ENCODE results near the gene KRT2. TPM values are rescaled to one million over a fixed set of nuclear protein-coding genes. Genes with fewer than 3 reads are reported as not detected.

The KRT2 gene
- total and polyA plus RNA-seq, 2 experiments from 2014 or later: not detected

DNA sequence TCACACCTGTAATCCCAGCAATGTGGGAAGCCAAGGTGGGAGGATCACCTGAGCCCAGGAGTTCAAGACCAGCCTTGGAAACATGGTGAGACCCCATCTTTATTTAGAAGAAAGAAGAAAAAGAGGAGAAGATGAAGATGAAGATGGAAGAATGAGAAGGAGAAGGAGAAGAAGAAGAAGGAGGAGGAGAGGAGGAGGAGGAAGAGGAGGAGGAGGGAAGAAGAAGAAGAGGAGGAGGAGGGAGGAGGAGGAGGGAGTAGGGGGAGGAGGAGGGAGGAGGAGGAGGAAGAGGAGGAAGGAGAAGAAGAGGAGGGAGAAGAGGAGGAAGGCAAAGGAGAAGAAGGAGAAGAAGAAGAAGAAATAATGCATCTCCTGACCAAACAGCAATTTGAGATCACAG lies 37.2 kb upstream of the KRT2 start:
- no peaks in the 10 kb centered on the region for H3K9me3 ChIP-seq (ENCODE audit: low read depth)
- TF ChIP-seq, protein P1, sequence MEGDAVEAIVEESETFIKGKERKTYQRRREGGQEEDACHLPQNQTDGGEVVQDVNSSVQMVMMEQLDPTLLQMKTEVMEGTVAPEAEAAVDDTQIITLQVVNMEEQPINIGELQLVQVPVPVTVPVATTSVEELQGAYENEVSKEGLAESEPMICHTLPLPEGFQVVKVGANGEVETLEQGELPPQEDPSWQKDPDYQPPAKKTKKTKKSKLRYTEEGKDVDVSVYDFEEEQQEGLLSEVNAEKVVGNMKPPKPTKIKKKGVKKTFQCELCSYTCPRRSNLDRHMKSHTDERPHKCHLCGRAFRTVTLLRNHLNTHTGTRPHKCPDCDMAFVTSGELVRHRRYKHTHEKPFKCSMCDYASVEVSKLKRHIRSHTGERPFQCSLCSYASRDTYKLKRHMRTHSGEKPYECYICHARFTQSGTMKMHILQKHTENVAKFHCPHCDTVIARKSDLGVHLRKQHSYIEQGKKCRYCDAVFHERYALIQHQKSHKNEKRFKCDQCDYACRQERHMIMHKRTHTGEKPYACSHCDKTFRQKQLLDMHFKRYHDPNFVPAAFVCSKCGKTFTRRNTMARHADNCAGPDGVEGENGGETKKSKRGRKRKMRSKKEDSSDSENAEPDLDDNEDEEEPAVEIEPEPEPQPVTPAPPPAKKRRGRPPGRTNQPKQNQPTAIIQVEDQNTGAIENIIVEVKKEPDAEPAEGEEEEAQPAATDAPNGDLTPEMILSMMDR (IDR thresholded peaks at IDR 0.05; ENCODE audit: poor library complexity): no peak
- no peak for TF ChIP-seq EZH2phosphoT487 (IDR thresholded peaks at IDR 0.05; ENCODE audit: low read depth, severe bottlenecking, unreplicated experiment)
- TF ChIP-seq EZH2 (IDR thresholded peaks at IDR 0.05; ENCODE audit: borderline replicate concordance): no peak
- no peak overlapping the region for H3K4me2 ChIP-seq
- no peaks in the 10 kb centered on the region for H3K9me2 ChIP-seq (replicated peaks; ENCODE audit: insufficient read depth)
- no peak overlapping the region for H3K27ac ChIP-seq
- H3K79me2 ChIP-seq: no peaks in the 10 kb centered on the region
- H3K4me1 ChIP-seq (ENCODE audit: insufficient read depth): peaks cover 10% of the 10 kb centered on the region
- H3K27me3 ChIP-seq: peaks cover 66% of the 10 kb centered on the region
- H3K4me3 ChIP-seq: no peak overlapping the region
- no peak overlapping the region for H2AFZ ChIP-seq
- H3K36me3 ChIP-seq (replicated peaks; ENCODE audit: insufficient read depth, low read depth): no peaks in the 10 kb centered on the region
- DNase-seq (ENCODE audit: low spot score): no peak
- no peaks in the 10 kb centered on the region for H4K20me1 ChIP-seq (ENCODE audit: insufficient read depth, poor library complexity, severe bottlenecking)

DNA sequence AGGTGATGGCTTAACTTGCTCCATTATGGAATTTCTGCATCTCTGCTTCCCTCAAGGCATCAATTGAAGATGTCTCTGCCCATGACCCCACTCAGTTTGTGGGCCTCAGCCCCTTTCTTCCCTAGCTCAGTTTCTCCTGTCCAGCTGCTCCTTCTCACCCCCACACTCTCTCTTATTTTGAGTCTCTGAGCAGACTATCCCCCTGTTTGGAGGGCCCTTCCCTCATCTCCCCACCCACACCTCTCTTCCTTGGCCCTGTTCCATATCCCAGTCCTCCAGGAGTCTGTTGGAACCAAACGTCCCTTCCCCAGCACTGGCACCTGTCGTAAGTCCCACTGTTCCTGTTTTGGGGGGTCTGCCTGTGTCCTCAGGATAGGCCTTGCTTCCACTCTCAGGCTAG lies 36.5 kb upstream of the KRT2 start:
- H3K27me3 ChIP-seq: peaks cover 68% of the 10 kb centered on the region
- H3K36me3 ChIP-seq (replicated peaks; ENCODE audit: insufficient read depth, low read depth): no peaks in the 10 kb centered on the region
- no peaks in the 10 kb centered on the region for H3K9me2 ChIP-seq (replicated peaks; ENCODE audit: insufficient read depth)
- TF ChIP-seq EZH2phosphoT487 (IDR thresholded peaks at IDR 0.05; ENCODE audit: low read depth, severe bottlenecking, unreplicated experiment): no peak
- TF ChIP-seq, protein P1 (IDR thresholded peaks at IDR 0.05; ENCODE audit: poor library complexity): no peak
- no peak for TF ChIP-seq EZH2 (IDR thresholded peaks at IDR 0.05; ENCODE audit: borderline replicate concordance)
- no peaks in the 10 kb centered on the region for H3K9me3 ChIP-seq (ENCODE audit: low read depth)
- no peak for DNase-seq (ENCODE audit: low spot score)
- no peak overlapping the region for H3K4me2 ChIP-seq
- H4K20me1 ChIP-seq (ENCODE audit: insufficient read depth, poor library complexity, severe bottlenecking): no peaks in the 10 kb centered on the region
- 76% methylated on average over 2 of the region's 2 CpGs for WGBS (ENCODE audit: low lambda C conversion rate, missing lambda C conversion rate)
- no peaks in the 10 kb centered on the region for H3K79me2 ChIP-seq
- H3K27ac ChIP-seq: no peak overlapping the region
- no peak overlapping the region for H2AFZ ChIP-seq
- peaks cover 10% of the 10 kb centered on the region for H3K4me1 ChIP-seq (ENCODE audit: insufficient read depth)
- H3K4me3 ChIP-seq: no peak overlapping the region

DNA sequence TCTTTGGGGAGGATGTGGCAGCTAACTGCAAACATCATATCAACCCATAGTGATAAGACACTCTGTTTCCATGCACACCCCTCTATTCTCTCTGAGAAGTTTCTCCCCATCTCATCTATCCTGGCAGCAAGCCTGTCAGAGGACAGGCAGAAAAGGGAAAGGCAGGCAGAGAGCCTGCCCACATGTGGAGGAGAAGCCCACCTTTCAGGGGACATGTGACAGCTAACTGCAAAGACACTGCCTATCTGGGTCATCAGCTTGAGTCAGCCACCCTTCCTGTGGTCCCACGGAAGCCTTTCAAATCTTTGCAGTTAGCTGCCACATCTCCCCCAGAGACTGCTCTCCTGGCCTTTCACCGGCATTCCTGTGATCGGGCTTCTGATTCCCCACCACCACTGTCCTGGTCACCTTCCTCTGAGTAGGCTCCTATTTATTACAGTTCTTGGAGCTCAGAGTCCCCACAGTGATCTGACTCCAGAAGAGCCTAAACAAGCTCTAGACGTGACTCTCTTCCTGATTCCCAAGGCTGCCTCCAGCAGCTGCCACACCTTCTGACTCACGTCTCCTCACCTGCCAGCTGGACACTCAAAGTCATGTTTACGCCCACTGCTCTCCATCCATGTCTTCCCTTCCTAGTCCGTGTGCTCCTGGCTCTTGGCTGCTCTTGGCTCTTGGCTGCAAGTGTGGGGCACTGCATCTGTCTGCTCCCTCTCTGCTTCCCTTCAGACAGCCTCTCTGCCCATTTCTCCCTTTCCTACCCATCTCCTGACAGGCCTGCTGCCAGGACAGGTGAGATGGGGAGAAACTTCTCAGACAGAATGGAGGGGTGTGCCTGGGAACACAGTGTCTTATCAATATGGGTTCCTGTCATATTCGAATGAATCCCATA lies 35.7 kb upstream of the KRT2 start:
- no peaks in the 10 kb centered on the region for H4K20me1 ChIP-seq (ENCODE audit: insufficient read depth, poor library complexity, severe bottlenecking)
- H2AFZ ChIP-seq: no peak overlapping the region
- H3K4me2 ChIP-seq: no peak overlapping the region
- TF ChIP-seq EZH2phosphoT487 (IDR thresholded peaks at IDR 0.05; ENCODE audit: low read depth, severe bottlenecking, unreplicated experiment): no peak
- TF ChIP-seq, protein P1 (IDR thresholded peaks at IDR 0.05; ENCODE audit: poor library complexity): no peak
- TF ChIP-seq EZH2 (IDR thresholded peaks at IDR 0.05; ENCODE audit: borderline replicate concordance): no peak
- H3K4me3 ChIP-seq: no peak overlapping the region
- H3K79me2 ChIP-seq: no peaks in the 10 kb centered on the region
- H3K9me3 ChIP-seq (ENCODE audit: low read depth): no peaks in the 10 kb centered on the region
- peaks cover 60% of the 10 kb centered on the region for H3K27me3 ChIP-seq
- no peak overlapping the region for H3K27ac ChIP-seq
- H3K4me1 ChIP-seq (ENCODE audit: insufficient read depth): peaks cover 10% of the 10 kb centered on the region
- H3K9me2 ChIP-seq (replicated peaks; ENCODE audit: insufficient read depth): no peaks in the 10 kb centered on the region
- no peaks in the 10 kb centered on the region for H3K36me3 ChIP-seq (replicated peaks; ENCODE audit: insufficient read depth, low read depth)
- DNase-seq (ENCODE audit: low spot score): peak; percentile 46
- 77% methylated on average over 8 of the region's 8 CpGs for WGBS (ENCODE audit: low lambda C conversion rate, missing lambda C conversion rate)

Data from hepatocyte (in vitro differentiated cells).